Measurements from ENCODE around the gene SMIM21. TPM values are rescaled to one million over a fixed set of nuclear protein-coding genes. Genes with fewer than 3 reads are reported as not detected.

The SMIM21 gene
- total RNA-seq, 1 experiment from 2014 or later = not detected

DNA sequence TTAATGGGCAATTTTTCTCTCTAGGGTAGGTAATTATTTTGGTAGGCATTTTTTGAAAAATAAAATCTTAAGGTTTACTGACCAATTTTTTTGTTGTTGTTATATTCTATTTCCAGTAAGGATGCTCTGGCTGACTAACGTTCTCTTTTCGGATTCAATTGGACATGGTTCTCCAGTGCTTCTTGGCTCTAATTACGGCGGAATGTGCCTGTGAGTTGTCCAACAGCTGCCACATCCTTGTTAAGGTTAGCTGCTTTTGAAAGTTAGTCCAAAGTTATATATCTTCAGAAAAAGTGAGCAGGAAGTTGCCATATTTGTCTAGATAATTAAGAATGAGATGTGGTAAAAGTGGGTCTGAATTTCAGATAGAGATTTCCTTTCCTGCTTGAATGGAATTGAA is 45.8 kb upstream of the SMIM21 start (continued):
- TF ChIP-seq ZNF232 (CRISPR knock-in tag; IDR thresholded peaks at IDR 0.05) = no peak
- TF ChIP-seq EMX1 (CRISPR knock-in tag; IDR thresholded peaks at IDR 0.05) = no peak
- TF ChIP-seq, protein P1, sequence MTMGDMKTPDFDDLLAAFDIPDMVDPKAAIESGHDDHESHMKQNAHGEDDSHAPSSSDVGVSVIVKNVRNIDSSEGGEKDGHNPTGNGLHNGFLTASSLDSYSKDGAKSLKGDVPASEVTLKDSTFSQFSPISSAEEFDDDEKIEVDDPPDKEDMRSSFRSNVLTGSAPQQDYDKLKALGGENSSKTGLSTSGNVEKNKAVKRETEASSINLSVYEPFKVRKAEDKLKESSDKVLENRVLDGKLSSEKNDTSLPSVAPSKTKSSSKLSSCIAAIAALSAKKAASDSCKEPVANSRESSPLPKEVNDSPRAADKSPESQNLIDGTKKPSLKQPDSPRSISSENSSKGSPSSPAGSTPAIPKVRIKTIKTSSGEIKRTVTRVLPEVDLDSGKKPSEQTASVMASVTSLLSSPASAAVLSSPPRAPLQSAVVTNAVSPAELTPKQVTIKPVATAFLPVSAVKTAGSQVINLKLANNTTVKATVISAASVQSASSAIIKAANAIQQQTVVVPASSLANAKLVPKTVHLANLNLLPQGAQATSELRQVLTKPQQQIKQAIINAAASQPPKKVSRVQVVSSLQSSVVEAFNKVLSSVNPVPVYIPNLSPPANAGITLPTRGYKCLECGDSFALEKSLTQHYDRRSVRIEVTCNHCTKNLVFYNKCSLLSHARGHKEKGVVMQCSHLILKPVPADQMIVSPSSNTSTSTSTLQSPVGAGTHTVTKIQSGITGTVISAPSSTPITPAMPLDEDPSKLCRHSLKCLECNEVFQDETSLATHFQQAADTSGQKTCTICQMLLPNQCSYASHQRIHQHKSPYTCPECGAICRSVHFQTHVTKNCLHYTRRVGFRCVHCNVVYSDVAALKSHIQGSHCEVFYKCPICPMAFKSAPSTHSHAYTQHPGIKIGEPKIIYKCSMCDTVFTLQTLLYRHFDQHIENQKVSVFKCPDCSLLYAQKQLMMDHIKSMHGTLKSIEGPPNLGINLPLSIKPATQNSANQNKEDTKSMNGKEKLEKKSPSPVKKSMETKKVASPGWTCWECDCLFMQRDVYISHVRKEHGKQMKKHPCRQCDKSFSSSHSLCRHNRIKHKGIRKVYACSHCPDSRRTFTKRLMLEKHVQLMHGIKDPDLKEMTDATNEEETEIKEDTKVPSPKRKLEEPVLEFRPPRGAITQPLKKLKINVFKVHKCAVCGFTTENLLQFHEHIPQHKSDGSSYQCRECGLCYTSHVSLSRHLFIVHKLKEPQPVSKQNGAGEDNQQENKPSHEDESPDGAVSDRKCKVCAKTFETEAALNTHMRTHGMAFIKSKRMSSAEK (CRISPR knock-in tag; IDR thresholded peaks at IDR 0.05; ENCODE audit: borderline replicate concordance) = no peak
- TF ChIP-seq, protein P2, sequence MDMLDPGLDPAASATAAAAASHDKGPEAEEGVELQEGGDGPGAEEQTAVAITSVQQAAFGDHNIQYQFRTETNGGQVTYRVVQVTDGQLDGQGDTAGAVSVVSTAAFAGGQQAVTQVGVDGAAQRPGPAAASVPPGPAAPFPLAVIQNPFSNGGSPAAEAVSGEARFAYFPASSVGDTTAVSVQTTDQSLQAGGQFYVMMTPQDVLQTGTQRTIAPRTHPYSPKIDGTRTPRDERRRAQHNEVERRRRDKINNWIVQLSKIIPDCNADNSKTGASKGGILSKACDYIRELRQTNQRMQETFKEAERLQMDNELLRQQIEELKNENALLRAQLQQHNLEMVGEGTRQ (CRISPR knock-in tag; IDR thresholded peaks at IDR 0.05) = no peak
- TF ChIP-seq NFE2L1 (CRISPR knock-in tag; IDR thresholded peaks at IDR 0.05) = no peak
- TF ChIP-seq, protein P3, sequence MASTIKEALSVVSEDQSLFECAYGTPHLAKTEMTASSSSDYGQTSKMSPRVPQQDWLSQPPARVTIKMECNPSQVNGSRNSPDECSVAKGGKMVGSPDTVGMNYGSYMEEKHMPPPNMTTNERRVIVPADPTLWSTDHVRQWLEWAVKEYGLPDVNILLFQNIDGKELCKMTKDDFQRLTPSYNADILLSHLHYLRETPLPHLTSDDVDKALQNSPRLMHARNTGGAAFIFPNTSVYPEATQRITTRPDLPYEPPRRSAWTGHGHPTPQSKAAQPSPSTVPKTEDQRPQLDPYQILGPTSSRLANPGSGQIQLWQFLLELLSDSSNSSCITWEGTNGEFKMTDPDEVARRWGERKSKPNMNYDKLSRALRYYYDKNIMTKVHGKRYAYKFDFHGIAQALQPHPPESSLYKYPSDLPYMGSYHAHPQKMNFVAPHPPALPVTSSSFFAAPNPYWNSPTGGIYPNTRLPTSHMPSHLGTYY (CRISPR knock-in tag; IDR thresholded peaks at IDR 0.05) = no peak
- TF ChIP-seq SMAD3 (CRISPR knock-in tag; IDR thresholded peaks at IDR 0.05; ENCODE audit: borderline replicate concordance) = no peak
- TF ChIP-seq IRF2 (CRISPR knock-in tag; IDR thresholded peaks at IDR 0.05; ENCODE audit: borderline replicate concordance, low read depth) = no peak

DNA sequence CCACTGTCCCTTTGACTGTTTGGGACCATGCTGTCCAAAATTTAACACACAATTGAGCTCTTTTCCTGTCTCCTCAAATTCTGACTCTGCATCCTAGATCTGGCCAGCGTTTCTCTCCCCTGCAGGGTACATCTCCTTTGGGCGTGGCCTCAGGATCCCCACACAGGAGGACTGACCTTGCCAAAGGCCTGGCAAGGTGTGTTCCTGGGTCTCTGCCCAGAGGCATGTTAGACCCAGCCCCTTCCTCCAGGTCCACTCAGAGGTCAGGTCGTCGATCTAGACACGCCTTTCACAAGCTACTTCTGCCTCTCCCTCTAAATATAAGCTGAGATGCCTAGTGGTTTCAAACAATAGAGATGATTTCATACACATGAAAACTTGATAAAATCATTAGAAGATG is 45.4 kb upstream of the SMIM21 start:
- H3K9me3 Mint-ChIP-seq = no peaks in the 10 kb centered on the region
- TF ChIP-seq, protein P4, sequence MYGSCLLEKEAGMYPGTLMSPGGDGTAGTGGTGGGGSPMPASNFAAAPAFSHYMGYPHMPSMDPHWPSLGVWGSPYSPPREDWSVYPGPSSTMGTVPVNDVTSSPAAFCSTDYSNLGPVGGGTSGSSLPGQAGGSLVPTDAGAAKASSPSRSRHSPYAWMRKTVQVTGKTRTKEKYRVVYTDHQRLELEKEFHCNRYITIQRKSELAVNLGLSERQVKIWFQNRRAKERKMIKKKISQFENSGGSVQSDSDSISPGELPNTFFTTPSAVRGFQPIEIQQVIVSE (CRISPR knock-in tag; IDR thresholded peaks at IDR 0.05; ENCODE audit: borderline replicate concordance) = no peak
- TF ChIP-seq SP1 (CRISPR knock-in tag; conservative IDR thresholded peaks at IDR 0.05) = no peak
- TF ChIP-seq, protein P5, sequence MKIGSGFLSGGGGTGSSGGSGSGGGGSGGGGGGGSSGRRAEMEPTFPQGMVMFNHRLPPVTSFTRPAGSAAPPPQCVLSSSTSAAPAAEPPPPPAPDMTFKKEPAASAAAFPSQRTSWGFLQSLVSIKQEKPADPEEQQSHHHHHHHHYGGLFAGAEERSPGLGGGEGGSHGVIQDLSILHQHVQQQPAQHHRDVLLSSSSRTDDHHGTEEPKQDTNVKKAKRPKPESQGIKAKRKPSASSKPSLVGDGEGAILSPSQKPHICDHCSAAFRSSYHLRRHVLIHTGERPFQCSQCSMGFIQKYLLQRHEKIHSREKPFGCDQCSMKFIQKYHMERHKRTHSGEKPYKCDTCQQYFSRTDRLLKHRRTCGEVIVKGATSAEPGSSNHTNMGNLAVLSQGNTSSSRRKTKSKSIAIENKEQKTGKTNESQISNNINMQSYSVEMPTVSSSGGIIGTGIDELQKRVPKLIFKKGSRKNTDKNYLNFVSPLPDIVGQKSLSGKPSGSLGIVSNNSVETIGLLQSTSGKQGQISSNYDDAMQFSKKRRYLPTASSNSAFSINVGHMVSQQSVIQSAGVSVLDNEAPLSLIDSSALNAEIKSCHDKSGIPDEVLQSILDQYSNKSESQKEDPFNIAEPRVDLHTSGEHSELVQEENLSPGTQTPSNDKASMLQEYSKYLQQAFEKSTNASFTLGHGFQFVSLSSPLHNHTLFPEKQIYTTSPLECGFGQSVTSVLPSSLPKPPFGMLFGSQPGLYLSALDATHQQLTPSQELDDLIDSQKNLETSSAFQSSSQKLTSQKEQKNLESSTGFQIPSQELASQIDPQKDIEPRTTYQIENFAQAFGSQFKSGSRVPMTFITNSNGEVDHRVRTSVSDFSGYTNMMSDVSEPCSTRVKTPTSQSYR (CRISPR knock-in tag; IDR thresholded peaks at IDR 0.05) = no peak
- TF ChIP-seq, protein P1 (CRISPR knock-in tag; IDR thresholded peaks at IDR 0.05; ENCODE audit: borderline replicate concordance) = no peak
- TF ChIP-seq, protein P6, sequence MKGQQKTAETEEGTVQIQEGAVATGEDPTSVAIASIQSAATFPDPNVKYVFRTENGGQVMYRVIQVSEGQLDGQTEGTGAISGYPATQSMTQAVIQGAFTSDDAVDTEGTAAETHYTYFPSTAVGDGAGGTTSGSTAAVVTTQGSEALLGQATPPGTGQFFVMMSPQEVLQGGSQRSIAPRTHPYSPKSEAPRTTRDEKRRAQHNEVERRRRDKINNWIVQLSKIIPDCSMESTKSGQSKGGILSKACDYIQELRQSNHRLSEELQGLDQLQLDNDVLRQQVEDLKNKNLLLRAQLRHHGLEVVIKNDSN (CRISPR knock-in tag; IDR thresholded peaks at IDR 0.05) = no peak
- TF ChIP-seq JAZF1 (CRISPR knock-in tag; IDR thresholded peaks at IDR 0.05) = no peak
- TF ChIP-seq, protein P7, sequence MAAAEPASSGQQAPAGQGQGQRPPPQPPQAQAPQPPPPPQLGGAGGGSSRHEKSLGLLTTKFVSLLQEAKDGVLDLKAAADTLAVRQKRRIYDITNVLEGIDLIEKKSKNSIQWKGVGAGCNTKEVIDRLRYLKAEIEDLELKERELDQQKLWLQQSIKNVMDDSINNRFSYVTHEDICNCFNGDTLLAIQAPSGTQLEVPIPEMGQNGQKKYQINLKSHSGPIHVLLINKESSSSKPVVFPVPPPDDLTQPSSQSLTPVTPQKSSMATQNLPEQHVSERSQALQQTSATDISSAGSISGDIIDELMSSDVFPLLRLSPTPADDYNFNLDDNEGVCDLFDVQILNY (CRISPR knock-in tag; IDR thresholded peaks at IDR 0.05) = no peak
- TF ChIP-seq NR1H2 (CRISPR knock-in tag; IDR thresholded peaks at IDR 0.05) = no peak
- TF ChIP-seq, protein P8, sequence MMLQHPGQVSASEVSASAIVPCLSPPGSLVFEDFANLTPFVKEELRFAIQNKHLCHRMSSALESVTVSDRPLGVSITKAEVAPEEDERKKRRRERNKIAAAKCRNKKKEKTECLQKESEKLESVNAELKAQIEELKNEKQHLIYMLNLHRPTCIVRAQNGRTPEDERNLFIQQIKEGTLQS (CRISPR knock-in tag; conservative IDR thresholded peaks at IDR 0.05) = no peak
- TF ChIP-seq ZNF219 (CRISPR knock-in tag; IDR thresholded peaks at IDR 0.05; ENCODE audit: borderline replicate concordance) = no peak
- TF ChIP-seq GRHL2 (CRISPR knock-in tag; IDR thresholded peaks at IDR 0.05; ENCODE audit: insufficient replicate concordance, severe bottlenecking) = no peak
- DNase-seq (ENCODE audit: low spot score) (no peak), ATAC-seq (no peak)
- ChIA-PET POLR2A (no interaction called here), CTCF (no interaction called here)
- no peaks in the 10 kb centered on the region for H3K36me3 Mint-ChIP-seq
- H3K27ac Mint-ChIP-seq = no peak overlapping the region
- H3K27me3 Mint-ChIP-seq (ENCODE audit: low read depth) = no peaks in the 10 kb centered on the region
- H3K4me1 Mint-ChIP-seq = peaks cover 18% of the 10 kb centered on the region
- H3K4me3 Mint-ChIP-seq = no peak overlapping the region
